ENCODE data around the gene CPAMD8. TPM values are rescaled to one million over a fixed set of nuclear protein-coding genes. Genes with fewer than 3 reads are reported as not detected.

The CPAMD8 gene
- total and polyA plus RNA-seq, 5 donors from 2014 or later = 0.03 to 2.3 (median 0.36) TPM; not detected in 1

GRCh38 chr19:16850133-16850532 lies 176.5 kb downstream of the CPAMD8 start:
- ATAC-seq (ENCODE audit: low read depth in 2 of 2) (no peak), DNase-seq (no peak)
- Mint-ChIP-seq H3K27me3 (no peaks in the 10 kb centered on the region), H3K9me3 (no peaks in the 10 kb centered on the region), H3K4me1 (no peaks in the 10 kb centered on the region), H3K27ac (no peak overlapping the region), H3K4me3 (no peak overlapping the region), H3K36me3 (peaks cover 38% of the 10 kb centered on the region)
- Histone ChIP-seq H3K27me3 (ENCODE audit: control insufficient read depth, insufficient read depth, low read length) (no peaks in the 10 kb centered on the region), H3K27ac (ENCODE audit: insufficient read depth, low read length, poor library complexity, severe bottlenecking) (no peak overlapping the region), H3K4me3 (ENCODE audit: low read depth, low read length) (no peak overlapping the region), H3K9me3 (ENCODE audit: control insufficient read depth in 2 of 2, low read length in 2 of 2) (no peaks in the 10 kb centered on the region), H3K4me1 (ENCODE audit: control insufficient read depth, insufficient read depth, low read length, poor library complexity, severe bottlenecking) (no peaks in the 10 kb centered on the region), H3K36me3 (ENCODE audit: control insufficient read depth, insufficient read depth, low read length) (peaks cover 75% of the 10 kb centered on the region)

- no peaks in the 10 kb centered on the region for H3K27me3 Mint-ChIP-seq
- Histone ChIP-seq H3K27ac (ENCODE audit: insufficient read depth, low read length, poor library complexity, severe bottlenecking) (no peak overlapping the region), H3K27me3 (ENCODE audit: control insufficient read depth, insufficient read depth, low read length) (no peaks in the 10 kb centered on the region), H3K36me3 (ENCODE audit: control insufficient read depth, insufficient read depth, low read length) (peaks cover 75% of the 10 kb centered on the region), H3K4me3 (ENCODE audit: low read depth, low read length) (no peak overlapping the region), H3K4me1 (ENCODE audit: control insufficient read depth, insufficient read depth, low read length, poor library complexity, severe bottlenecking) (no peaks in the 10 kb centered on the region), H3K9me3 (ENCODE audit: control insufficient read depth in 2 of 2, low read length in 2 of 2) (no peaks in the 10 kb centered on the region)
- no peaks in the 10 kb centered on the region for H3K9me3 Mint-ChIP-seq
- H3K4me1 Mint-ChIP-seq = no peaks in the 10 kb centered on the region
- ATAC-seq (ENCODE audit: low read depth in 2 of 2) = no peak
- no peak overlapping the region for H3K4me3 Mint-ChIP-seq
- peaks cover 30% of the 10 kb centered on the region for H3K36me3 Mint-ChIP-seq
- no peak for DNase-seq
- H3K27ac Mint-ChIP-seq = no peak overlapping the region
These were observed 177.4 kb downstream of the CPAMD8 start for GRCh38 chr19:16849168-16849567.

GRCh38 chr19:16847430-16847829 lies 179.2 kb downstream of the CPAMD8 start:
- H3K9me3 Mint-ChIP-seq = no peaks in the 10 kb centered on the region
- Histone ChIP-seq H3K36me3 (ENCODE audit: control insufficient read depth, insufficient read depth, low read length) (peaks cover 78% of the 10 kb centered on the region), H3K9me3 (ENCODE audit: control insufficient read depth in 2 of 2, low read length in 2 of 2) (no peaks in the 10 kb centered on the region), H3K4me1 (ENCODE audit: control insufficient read depth, insufficient read depth, low read length, poor library complexity, severe bottlenecking) (no peaks in the 10 kb centered on the region), H3K27me3 (ENCODE audit: control insufficient read depth, insufficient read depth, low read length) (no peaks in the 10 kb centered on the region), H3K27ac (ENCODE audit: insufficient read depth, low read length, poor library complexity, severe bottlenecking) (no peak overlapping the region), H3K4me3 (ENCODE audit: low read depth, low read length) (no peak overlapping the region)
- H3K36me3 Mint-ChIP-seq = peaks cover 34% of the 10 kb centered on the region
- no peak overlapping the region for H3K4me3 Mint-ChIP-seq
- no peak for DNase-seq
- H3K27ac Mint-ChIP-seq = no peak overlapping the region
- H3K4me1 Mint-ChIP-seq = peaks cover 0 to 5% (median 0%) of the 10 kb centered on the region in 4 donors
- H3K27me3 Mint-ChIP-seq = no peaks in the 10 kb centered on the region
- no peak for ATAC-seq (ENCODE audit: low read depth in 2 of 2)

- peaks cover 0 to 5% (median 0%) of the 10 kb centered on the region in 4 donors for H3K4me1 Mint-ChIP-seq
- Histone ChIP-seq H3K9me3 (ENCODE audit: control insufficient read depth in 2 of 2, low read length in 2 of 2) (no peaks in the 10 kb centered on the region), H3K27me3 (ENCODE audit: control insufficient read depth, insufficient read depth, low read length) (no peaks in the 10 kb centered on the region), H3K4me3 (ENCODE audit: low read depth, low read length) (no peak overlapping the region), H3K36me3 (ENCODE audit: control insufficient read depth, insufficient read depth, low read length) (peaks cover 78% of the 10 kb centered on the region), H3K4me1 (ENCODE audit: control insufficient read depth, insufficient read depth, low read length, poor library complexity, severe bottlenecking) (no peaks in the 10 kb centered on the region), H3K27ac (ENCODE audit: insufficient read depth, low read length, poor library complexity, severe bottlenecking) (no peak overlapping the region)
- peaks cover 34% of the 10 kb centered on the region for H3K36me3 Mint-ChIP-seq
- ATAC-seq (ENCODE audit: low read depth in 2 of 2) = no peak
- no peak overlapping the region for H3K27ac Mint-ChIP-seq
- no peak overlapping the region for H3K4me3 Mint-ChIP-seq
- no peaks in the 10 kb centered on the region for H3K9me3 Mint-ChIP-seq
- DNase-seq = no peak
- H3K27me3 Mint-ChIP-seq = no peaks in the 10 kb centered on the region
These were observed 179.7 kb downstream of the CPAMD8 start for GRCh38 chr19:16846901-16847300.

Other genes with a start within 250 kb of the CPAMD8 start
- gene SIN3B, start 197.4 kb downstream of the CPAMD8 start, total RNA-seq = 82.3 TPM
- 1 to 10 TPM; 2.2 to 5.2 (median 3.8) TPM for gene SIN3B, start 197.4 kb downstream of the CPAMD8 start, polyA plus RNA-seq
- gene F2RL3, start 137.8 kb downstream of the CPAMD8 start, total RNA-seq = 0.10 TPM
- not detected for gene F2RL3, start 137.8 kb downstream of the CPAMD8 start, polyA plus RNA-seq
- 26.9 TPM for gene HAUS8, start 48.6 kb upstream of the CPAMD8 start, total RNA-seq
- 10 to 100 TPM; 11.0 to 12.7 (median 11.1) TPM for gene HAUS8, start 48.6 kb upstream of the CPAMD8 start, polyA plus RNA-seq
- 252 TPM for gene MYO9B, start 49.0 kb upstream of the CPAMD8 start, total RNA-seq
- gene MYO9B, start 49.0 kb upstream of the CPAMD8 start, polyA plus RNA-seq = 1 to 10 TPM; 3.4 to 6.7 (median 4.9) TPM
- 27.1 TPM for gene USE1, start 188.5 kb upstream of the CPAMD8 start, total RNA-seq
- 10 to 100 TPM; 43.9 to 53.7 (median 50.1) TPM for gene USE1, start 188.5 kb upstream of the CPAMD8 start, polyA plus RNA-seq
- 23.3 TPM for gene OCEL1, start 199.4 kb upstream of the CPAMD8 start, total RNA-seq
- 10 to 100 TPM; 34.0 to 51.0 (median 47.1) TPM for gene OCEL1, start 199.4 kb upstream of the CPAMD8 start, polyA plus RNA-seq
- 0.52 TPM for gene NR2F6, start 219.1 kb upstream of the CPAMD8 start, total RNA-seq
- gene NR2F6, start 219.1 kb upstream of the CPAMD8 start, polyA plus RNA-seq = 1 to 10 TPM in 2 of 4 donors, under 1 TPM in 2; 0.81 to 3.2 (median 1.5) TPM
- gene USHBP1, start 237.9 kb upstream of the CPAMD8 start, total RNA-seq = not detected
- gene USHBP1, start 237.9 kb upstream of the CPAMD8 start, polyA plus RNA-seq = not detected
- gene BABAM1, start 240.6 kb upstream of the CPAMD8 start, total RNA-seq = 82.3 TPM
- 100 to 1,000 TPM; 111 to 140 (median 124) TPM for gene BABAM1, start 240.6 kb upstream of the CPAMD8 start, polyA plus RNA-seq